ENCODE data around the gene NID1. TPM values are rescaled to one million over a fixed set of nuclear protein-coding genes. Genes with fewer than 3 reads are reported as not detected.
A peak's percentile ranks its signal among the peaks of the same experiment; 100 is the strongest.
"Not testable (repeated sequence)": the region's sequence is repeated elsewhere in the genome, so short reads cannot be mapped to it uniquely, and the experiment has no call there.

Gene NID1
- polyA plus RNA-seq, 4 donors, result 143 to 209 (median 187) TPM

DNA sequence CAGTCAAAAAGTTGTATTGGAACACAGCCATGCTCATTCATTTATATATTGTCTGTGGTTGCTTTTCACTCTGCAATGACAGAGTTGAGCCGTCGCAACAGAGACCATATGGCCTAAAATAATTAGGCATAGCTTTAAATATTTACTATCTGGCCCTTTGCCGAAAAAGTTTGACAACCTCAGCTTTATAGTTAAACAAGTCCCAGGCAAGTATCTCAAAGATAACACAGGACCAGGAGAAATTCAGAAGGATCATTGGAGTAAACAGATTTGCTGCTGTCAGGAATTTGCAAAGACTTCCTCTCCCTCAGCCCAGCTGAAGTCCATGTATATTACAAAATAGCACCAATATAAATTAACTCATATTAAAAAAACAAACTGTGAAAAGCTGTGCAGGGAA, 34.4 kb downstream of the NID1 start:
- no peak for DNase-seq (ENCODE audit: low read depth in 4 of 4, low spot score in 3 of 4)

DNA sequence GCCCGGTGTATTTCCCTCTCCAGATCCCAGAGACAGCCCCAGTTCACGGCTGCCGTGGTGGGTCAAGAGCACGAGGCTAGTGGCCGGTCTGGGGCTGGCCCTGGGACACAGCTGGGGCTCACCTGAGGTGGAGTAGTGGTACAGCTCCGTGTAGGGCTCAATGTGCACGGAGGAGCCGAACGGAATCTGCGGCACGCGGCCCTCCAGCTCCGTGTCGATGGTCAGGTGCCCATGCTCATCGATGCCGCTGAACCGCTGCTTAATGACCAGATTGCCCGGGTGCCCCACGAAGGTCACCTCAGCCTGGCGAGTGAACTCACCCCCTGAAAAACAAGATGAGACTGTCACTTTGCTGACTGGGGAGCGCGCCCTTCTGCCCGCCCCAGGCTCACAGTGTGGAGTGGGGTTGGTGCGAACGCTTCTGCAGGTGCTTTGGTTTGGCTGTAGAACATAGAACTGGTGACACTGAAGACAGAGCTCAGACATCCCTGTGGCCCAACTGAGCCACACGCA, 35.4 kb downstream of the NID1 start:
- no peak for DNase-seq (ENCODE audit: low read depth in 4 of 4, low spot score in 3 of 4)

DNA sequence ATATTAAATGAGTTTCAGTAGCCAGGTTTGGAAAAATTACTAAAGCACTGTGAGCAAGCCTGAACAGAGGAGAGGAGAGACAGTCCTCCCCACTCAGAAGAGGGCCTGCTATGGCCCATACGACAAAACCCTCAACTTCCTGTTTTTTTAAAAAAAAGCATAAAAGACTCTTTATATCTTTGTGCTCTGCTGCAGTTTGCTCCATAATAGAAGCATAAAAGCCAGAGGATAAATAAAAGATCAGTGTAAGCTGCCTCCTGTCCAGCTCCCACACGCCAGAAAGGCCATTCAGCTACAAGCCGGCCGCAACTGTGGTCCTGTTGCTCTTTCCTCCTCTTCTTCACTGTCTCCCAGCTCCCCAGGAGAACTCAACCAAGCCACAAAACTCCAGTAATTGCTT, 37.8 kb downstream of the NID1 start:
- DNase-seq (ENCODE audit: low read depth in 4 of 4, low spot score in 3 of 4), result no peak

DNA sequence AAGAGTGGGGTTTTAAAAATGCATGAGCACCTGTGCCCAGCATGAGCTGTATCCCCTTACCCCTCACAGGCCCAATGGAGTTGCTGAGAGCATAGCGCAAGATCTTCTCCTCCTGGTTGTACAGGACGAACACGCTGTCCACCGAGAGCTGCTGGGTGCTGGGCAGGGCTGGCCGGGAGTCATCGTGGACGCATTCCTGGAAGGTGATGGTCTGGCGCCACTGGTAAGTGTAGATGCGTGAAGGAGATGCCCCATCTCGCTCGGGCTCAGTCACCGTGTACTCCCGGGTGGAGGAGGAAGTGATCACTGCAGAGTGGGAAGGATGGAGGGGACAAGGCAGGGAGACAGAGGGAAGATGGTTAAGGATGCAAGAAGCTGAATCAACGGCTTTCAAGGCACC, 39.1 kb downstream of the NID1 start:
- DNase-seq (ENCODE audit: low read depth in 4 of 4, low spot score in 3 of 4), result no peak

DNA sequence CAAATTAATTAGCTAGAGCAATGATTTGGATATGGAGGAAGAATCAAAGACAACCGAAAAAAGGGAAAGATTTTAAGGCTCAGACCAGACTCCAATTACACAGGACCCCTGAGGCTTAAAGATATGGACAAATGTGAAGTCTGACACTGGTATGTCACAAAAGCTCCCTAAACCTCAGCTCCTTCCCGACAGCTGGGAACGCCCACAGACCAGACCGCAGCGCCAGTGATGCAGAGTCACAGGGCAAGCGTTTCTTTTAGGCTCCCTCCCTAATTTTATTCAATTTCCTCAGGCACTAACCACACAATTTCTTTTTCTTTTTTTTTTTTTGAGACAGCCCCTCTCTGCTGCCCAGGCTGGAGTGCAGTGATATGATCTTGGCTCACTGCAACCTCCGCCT, 40.2 kb downstream of the NID1 start:
- DNase-seq (ENCODE audit: low read depth in 4 of 4, low spot score in 3 of 4), result no peak

DNA sequence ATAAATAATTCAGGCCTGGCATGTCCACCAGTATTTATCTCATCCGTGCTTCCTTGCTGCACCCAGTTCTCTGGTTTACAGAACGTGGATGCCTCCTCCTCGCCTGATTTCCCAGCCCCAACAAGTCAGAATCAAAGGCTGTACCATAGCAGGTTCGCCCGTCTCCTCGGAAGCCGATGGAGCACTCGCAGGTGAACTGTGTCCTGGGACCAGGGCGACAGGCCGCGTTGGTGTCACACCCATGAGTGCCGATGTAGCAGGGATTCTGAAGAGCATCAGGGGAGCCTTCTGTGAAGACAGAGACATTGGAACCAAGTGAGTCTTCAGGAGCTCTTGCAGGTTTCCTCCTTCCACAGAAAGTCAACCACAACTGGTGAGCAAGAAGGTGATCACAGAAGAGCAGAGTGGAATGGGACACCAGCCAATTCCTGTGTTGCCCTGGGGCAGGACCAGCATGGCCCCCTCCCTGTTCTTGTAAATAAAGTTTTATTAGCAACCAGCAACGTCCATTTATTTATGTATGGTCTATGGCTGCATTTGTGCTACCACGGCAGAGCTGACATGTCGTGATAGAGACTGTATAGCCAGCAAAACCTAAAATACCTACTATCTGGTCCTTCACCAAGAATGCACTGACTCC, 40.8 kb downstream of the NID1 start:
- DNase-seq (ENCODE audit: low read depth in 4 of 4, low spot score in 3 of 4), result no peak

DNA sequence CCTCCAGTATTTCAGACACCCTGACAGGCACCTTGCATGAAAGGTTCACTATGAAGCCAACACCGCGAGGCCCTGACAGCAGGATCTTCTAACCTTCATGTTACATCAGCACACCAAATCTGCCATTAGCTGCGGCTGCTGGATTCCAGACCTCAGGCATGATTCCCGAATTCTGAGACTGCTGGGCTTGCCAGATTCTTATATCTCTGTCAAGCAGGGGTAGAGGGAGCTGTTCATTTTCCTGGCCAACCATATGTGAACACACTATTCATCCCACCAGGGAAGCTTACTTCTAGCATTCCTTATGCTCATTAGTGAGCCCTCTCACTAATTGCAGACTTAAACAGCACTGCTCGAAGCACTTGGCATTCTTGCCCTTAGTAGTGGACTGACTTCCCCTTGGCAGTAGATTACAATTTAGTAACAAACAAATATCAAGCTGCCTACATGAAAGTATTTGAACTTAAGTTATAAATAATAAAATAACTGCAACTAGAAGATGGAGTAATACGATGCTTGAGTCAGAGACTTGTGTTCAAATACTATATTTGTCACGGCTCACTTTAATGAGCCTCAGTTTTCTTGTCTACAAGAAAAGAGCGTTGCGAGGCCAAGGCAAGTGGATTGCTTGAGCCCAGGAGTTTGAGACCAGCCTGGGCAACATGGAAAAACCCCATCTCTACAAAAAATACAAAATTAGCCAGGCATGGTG, 43.3 kb downstream of the NID1 start:
- no peak for DNase-seq (ENCODE audit: low read depth in 4 of 4, low spot score in 3 of 4)

DNA sequence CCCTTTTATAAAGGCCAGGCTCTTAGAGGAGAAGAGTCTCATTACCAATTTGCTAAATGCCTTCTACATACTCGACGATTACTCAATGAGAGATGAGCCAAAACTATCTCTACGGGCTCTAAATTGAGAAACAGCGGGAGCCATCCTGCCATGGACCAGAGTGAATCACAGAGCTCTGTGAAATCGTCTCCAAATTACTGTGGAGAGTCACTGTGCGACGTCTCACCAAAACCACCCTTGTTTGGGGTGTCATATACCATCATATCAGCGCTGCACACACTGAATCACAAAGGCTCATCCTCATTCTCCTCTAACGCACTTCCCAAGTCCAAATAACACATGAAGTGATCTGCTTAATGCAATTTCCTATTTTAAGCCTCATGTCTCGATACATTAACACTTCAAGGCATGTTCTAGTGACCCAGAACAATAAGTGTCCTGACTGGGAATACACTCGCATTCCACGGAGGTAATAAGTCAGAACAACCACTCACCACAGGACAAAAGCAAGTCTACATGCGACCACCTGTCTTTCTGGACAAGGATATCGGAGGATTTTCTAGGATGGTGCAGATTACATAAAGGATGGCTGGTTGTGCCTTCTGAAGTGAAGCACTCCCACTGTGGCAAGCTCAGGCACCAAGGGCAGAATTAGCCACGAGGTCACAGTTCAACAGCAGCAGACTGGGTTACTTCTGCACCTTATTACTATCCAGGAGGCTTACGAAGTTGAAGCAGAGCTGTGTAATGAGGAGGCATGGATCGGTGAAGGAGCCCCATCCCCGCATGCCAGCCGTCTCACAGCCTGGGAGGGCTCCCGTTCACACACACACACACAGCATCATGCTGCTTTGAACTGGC, 44.3 kb downstream of the NID1 start:
- DNase-seq (ENCODE audit: low read depth in 4 of 4, low spot score in 3 of 4), result no peak

DNA sequence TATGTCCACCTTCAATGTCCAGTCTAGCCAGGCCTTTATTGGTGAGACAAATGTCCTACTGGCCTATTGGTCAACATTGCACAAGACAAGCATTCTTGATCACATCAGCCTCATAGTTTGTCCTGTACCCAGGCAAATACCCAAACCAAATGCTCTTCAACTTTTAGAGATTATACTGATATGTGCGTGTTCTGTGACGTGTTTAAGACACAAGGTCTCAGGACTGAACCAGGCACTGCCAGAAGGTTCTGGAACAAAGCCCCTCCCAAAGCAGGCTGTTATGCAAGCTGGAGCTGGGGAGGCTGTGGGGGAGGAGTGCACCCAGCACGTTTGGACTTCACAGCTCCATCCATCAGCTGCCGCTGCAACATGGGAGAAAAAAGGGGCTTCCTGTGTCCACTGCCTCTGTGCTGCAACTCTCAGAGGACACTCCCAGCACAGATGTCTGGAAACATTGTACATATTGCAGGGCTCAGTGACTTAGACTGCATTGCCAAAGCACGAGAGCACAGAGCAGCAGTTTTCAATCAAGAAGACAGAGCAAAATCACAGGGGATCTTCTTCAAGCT, 45.9 kb downstream of the NID1 start:
- DNase-seq (ENCODE audit: low read depth in 4 of 4, low spot score in 3 of 4), result peak in 2 of 4 donors; percentile 53 to 55

DNA sequence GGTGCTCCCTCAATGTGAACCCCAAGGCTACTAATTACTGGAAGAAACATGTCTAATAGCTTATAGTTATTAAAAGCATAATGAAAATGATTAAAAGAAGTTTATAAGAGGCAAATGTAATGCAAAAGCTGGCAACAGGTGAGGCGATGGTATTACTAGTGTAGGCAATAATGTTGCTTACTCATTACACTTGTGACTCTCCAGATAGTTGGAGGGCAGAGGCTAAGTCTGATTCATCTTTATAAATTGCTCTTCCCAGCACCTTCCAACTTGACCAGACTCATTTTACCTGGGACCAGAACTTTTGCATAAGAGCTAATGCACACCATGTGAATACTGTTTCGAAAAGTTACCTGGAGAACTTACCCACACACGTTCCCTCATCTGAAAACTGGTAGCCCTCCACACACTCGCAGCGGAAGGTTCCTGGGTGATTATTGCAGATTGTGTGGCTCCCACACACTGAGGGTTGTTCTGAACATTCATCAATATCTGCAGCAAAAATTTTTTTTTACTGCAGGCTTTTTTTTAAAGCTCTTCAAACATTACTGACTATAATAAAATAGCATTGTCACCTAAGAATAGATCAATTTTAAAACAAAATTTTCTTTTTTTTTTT, 48.0 kb downstream of the NID1 start:
- DNase-seq (ENCODE audit: low read depth in 4 of 4, low spot score in 3 of 4), result no peak

DNA sequence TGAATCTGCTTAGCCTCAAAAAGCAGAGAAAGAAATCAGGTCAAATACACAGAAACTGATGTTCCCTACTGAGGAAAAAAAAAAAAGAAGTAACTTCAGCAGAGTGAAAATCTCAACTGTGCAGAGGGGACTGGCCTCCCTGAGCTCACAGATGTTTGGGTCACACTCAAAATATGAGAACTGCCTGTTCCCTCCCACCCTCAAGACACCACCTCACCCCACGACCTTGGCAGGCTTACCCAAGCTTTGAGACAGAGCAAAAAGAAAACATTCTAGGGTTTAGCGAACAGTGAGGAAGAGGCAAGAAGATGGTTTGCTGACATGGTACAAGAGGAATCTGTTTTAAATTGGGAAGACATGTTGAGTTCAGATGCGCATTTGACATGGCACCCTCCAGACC, 48.8 kb downstream of the NID1 start:
- DNase-seq (ENCODE audit: low read depth in 4 of 4, low spot score in 3 of 4), result no peak

DNA sequence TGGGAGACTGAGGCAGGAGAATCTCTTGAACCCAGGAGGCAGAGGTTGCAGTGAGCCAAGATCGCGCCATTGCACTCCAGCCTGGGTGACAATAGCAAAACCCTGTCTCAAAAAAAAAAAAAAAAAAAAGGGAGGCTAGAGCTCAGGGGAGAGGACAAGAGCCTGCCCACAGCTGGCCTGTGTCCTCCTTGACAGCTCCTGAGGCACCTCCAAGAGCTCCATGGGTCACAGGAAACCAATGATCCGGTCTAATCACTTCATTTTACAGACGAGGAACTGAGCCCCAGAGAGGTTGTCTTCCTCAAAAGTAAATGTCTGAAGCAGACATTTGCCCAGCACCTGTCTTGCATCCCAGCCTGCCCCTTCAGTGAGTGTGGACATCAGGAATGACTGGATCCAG, 49.4 kb downstream of the NID1 start:
- no peak for DNase-seq (ENCODE audit: low read depth in 4 of 4, low spot score in 3 of 4)

DNA sequence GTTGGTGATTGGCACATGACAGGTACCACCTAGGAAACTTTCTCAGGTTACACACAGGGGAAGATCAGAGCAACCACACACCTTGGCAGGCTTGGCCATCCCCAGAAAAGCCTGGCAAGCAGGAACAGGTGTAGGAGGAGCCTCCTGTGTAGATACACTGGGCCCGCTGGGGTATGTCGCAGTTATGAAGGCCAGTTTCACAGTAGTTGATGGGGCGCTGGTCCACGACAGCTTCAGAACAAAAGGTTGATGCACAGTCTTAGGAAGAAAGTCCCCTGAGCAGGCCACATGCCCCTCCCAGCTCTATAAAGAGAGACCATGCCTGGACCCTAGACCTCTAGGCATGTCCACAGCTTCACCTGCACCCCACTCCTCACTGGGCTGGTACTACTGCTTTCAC, 51.6 kb downstream of the NID1 start:
- no peak for DNase-seq (ENCODE audit: low read depth in 4 of 4, low spot score in 3 of 4)

DNA sequence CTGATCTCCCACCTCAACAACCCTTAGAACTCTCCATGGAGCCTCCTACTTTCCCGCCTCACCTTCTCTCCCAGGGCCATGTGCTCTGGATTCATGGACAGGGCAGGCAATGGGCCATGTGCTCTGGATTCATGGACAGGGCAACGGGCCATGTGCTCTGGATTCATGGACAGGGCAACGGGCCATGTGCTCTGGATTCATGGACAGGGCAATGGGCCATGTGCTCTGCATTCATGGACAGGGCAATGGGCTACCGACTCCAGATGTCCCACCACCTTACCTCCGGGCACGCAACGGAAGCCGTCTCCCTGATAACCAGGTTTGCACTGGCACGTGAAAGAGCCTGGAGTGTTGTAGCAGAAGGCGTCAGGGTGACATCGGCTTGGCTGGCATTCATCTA, 53.2 kb downstream of the NID1 start:
- no peak for DNase-seq (ENCODE audit: low read depth in 4 of 4, low spot score in 3 of 4)

DNA sequence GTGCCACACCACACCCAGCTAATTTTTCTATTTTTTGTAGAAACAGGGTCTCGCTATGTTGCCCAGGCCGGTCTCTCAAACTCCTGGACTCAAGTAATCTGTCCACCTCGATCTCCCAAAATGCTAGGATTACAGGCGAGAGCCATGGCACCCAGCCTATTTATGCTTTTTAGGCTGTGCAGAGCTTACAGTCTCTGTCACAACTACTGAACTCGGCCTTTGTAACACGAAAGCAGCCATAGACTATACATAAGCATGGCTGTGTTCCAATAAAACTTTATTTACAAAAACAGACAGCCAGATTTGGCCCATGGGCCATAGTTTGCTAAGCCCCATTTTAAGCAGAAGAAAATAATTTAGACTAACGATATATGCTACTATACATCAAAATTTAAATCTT, 54.4 kb downstream of the NID1 start:
- DNase-seq (ENCODE audit: low read depth in 4 of 4, low spot score in 3 of 4), result no peak

DNA sequence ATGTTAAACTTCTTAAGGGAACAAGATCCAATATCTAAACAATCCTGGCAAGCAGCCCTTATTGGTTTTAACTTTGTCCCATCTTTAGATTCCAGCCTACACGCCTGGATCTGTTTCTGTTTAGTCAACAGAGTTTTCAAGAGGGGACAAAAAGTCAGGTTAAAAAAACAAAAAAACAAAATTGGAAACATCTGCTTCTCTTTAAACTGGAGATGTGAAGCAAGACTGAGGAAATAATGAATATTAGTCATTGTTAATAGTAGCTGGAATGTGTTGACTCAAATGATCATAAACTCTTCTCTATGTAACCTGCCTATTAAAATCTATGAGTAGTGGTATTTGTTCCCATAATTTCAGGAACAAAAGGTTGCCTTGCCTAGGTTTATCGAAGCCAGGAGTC, 55.0 kb downstream of the NID1 start:
- peak in 1 of 4 donors; percentile 62 for DNase-seq (ENCODE audit: low read depth in 4 of 4, low spot score in 3 of 4)

DNA sequence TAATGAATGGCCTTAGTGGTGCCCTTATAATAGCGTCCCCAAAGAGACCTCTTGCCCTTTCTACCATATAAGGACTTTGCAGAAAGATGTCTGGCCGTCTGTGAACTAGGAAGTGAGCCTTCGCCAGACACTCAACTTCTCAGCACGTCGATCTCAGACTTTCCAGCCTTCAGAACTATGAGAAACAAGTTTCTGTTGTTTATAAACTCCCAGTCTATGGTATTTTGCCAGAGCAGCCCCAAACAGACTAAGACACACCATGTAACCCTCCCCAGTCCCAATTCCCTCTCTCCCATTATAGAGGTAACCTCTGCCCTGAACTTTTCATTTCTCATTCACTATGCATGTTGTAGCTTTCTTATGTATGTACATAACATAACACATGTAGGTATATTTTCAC, 55.7 kb downstream of the NID1 start:
- DNase-seq (ENCODE audit: low read depth in 4 of 4, low spot score in 3 of 4), result no peak

DNA sequence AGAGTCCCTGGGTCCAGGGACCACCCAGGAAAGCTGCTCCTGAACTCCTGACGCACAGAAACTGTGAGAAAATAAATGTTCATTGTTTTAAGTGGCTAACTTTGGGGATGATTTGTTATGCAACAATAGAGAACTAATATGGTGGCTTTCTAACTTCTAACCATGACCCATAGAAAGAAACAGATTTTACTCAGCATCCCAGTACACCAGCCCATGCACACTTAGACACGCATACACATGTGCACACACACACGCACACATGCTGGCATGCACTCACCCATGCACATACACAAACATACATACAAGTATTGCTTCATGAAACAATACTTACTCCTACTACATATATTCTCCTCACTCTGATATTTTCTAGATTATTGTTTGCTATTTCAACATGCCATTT, 57.1 kb downstream of the NID1 start:
- DNase-seq (ENCODE audit: low read depth in 4 of 4, low spot score in 3 of 4), result no peak

DNA sequence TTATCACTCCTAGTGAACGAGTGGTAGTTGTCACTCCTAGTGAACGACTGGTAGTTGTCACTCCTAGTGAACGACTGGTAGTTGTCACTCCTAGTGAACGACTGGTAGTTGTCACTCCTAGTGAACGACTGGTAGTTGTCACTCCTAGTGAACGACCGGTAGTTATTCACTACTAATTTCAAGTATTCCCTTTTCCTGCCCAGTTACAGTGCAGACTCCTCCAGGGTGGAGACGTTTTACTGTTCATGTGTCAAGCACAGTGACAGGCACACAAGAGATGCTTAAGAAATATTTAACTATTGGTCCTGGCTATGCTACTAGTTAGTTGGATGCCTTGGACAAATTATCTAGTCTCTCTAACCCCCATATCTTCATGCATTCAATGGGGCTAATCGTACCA, 61.8 kb downstream of the NID1 start:
- DNase-seq (ENCODE audit: low read depth in 4 of 4, low spot score in 3 of 4), result not testable (repeated sequence)

DNA sequence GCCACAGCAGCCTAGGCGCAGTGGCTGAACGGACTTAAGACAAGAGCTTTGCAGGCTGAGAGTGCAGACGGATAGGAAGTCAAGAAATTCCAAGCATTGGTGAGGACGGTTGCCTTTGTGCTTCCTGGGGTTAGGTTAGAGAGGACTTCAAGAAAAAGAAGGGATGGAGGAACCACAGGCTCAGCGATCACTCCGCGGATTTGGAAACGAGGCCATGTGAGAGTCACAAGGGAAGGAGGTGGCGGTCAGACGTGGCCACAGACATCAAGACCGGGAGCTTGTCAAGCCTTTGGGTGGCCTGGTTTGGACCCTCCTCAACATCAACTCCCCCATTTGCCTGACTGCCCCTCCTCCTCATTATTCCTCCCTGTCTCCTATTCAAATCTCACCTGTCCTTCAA, 62.3 kb downstream of the NID1 start:
- no peak for DNase-seq (ENCODE audit: low read depth in 4 of 4, low spot score in 3 of 4)

DNA sequence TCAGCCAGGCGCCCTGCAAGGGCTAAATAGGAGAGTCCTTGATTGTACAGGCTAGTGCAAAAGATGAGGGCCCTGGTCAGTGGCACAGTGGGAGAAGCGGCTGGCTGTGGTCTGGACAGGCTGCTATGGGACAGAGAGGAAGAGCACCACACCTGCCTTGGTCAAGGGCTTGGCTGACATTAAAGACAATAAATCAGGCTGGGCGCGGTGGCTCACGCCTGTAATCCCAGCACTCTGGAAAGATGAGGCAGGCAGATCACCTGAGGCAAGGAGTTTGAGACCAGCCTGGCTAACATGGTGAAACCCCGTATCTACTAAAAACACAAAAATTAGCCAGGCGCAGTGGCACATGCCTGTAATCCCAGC, 62.9 kb downstream of the NID1 start:
- no peak for DNase-seq (ENCODE audit: low read depth in 4 of 4, low spot score in 3 of 4)

All from left renal pelvis (tissue), 4 donors.